ENCODE measurements around the gene EBLN2. TPM values are rescaled to one million over a fixed set of nuclear protein-coding genes. Genes with fewer than 3 reads are reported as not detected.

EBLN2 gene
- total RNA-seq, 2 experiments from 2014 or later, result 5.1 to 6.2 TPM

DNA sequence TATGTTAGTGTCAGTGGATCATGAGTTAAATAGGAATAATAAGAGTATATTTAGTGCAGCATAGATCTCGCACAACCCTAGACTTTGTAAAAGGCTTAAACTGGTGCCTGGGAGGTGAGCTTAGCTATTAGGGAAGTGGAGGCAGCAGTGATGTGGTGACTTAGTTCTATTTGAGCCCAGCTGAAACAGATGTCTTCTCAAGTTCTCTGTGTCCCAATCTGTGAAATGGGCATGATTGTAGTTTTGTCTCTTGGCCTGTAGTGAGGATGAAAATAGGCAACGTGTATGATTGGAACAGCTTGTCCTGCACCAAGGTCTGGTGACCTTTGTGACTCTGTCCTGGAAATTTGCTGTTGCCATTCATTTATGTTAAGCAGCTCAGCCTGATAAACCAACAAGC, 34.7 kb downstream of the EBLN2 start:
- CTCF ChIA-PET, result interaction anchor here (2.0 kb wide), 1 partner anchor 11 kb away, joined by 11 read pairs; no protein-coding TSS in a partner anchor
- H3K4me3 Mint-ChIP-seq, result no peak overlapping the region
- no peak for ATAC-seq
- no peak for DNase-seq
- no peak overlapping the region for H3K27ac Mint-ChIP-seq
- H3K4me1 Mint-ChIP-seq, result peaks cover 8% of the 10 kb centered on the region
- H3K36me3 Mint-ChIP-seq, result no peaks in the 10 kb centered on the region
- peaks cover 12% of the 10 kb centered on the region for H3K27me3 Mint-ChIP-seq
- H3K9me3 Mint-ChIP-seq (ENCODE audit: low read depth), result no peaks in the 10 kb centered on the region

DNA sequence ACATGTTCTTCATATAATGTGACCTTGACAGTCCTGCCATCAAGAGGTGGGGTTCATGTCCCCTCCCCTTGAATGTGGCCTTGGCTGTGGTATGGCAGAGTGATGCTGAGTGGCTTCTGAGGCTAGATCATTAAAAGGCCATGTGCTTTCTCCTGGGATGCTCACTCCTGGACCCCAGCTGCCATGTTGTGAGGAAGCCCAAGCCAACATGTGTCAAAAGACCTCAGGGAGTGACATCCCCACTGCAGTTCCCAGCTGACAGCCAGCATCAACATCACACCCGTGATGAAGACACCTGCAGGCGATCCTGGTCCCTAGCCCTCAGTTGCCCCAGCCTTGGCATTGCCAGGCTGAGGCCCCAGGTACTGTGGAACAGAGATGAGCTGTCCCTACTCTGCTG, 36.6 kb downstream of the EBLN2 start:
- H3K27me3 Mint-ChIP-seq, result peaks cover 10% of the 10 kb centered on the region
- CTCF ChIA-PET, result no interaction called here
- ATAC-seq (no peak), DNase-seq (no peak)
- H3K27ac Mint-ChIP-seq, result no peak overlapping the region
- no peaks in the 10 kb centered on the region for H3K9me3 Mint-ChIP-seq (ENCODE audit: low read depth)
- no peak overlapping the region for H3K4me3 Mint-ChIP-seq
- peaks cover 8% of the 10 kb centered on the region for H3K4me1 Mint-ChIP-seq
- no peaks in the 10 kb centered on the region for H3K36me3 Mint-ChIP-seq

DNA sequence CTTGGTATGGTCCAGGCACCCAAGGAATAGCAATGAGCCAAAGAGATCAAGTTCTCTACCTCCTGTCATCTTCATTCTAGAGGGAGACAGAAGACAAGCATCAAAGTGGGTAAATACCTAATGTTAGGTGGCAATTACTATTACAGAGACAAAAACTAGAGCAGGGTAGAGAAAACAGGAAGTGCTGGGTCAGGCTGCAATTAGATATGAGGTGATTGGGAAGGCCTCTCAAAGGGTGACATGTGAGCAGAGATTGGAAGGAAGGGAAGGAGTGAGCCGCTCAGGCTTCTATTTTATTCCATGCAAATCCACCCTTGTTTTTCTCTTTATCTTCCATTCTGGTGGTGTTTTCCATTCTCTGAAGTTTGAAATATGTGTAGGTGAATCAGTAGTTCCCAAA, 37.4 kb downstream of the EBLN2 start:
- H3K4me3 Mint-ChIP-seq, result no peak overlapping the region
- no peak overlapping the region for H3K27ac Mint-ChIP-seq
- ATAC-seq (no peak), DNase-seq (no peak)
- H3K36me3 Mint-ChIP-seq, result no peaks in the 10 kb centered on the region
- CTCF ChIA-PET, result no interaction called here
- H3K27me3 Mint-ChIP-seq, result peaks cover 10% of the 10 kb centered on the region
- peaks cover 8% of the 10 kb centered on the region for H3K4me1 Mint-ChIP-seq
- no peaks in the 10 kb centered on the region for H3K9me3 Mint-ChIP-seq (ENCODE audit: low read depth)

DNA sequence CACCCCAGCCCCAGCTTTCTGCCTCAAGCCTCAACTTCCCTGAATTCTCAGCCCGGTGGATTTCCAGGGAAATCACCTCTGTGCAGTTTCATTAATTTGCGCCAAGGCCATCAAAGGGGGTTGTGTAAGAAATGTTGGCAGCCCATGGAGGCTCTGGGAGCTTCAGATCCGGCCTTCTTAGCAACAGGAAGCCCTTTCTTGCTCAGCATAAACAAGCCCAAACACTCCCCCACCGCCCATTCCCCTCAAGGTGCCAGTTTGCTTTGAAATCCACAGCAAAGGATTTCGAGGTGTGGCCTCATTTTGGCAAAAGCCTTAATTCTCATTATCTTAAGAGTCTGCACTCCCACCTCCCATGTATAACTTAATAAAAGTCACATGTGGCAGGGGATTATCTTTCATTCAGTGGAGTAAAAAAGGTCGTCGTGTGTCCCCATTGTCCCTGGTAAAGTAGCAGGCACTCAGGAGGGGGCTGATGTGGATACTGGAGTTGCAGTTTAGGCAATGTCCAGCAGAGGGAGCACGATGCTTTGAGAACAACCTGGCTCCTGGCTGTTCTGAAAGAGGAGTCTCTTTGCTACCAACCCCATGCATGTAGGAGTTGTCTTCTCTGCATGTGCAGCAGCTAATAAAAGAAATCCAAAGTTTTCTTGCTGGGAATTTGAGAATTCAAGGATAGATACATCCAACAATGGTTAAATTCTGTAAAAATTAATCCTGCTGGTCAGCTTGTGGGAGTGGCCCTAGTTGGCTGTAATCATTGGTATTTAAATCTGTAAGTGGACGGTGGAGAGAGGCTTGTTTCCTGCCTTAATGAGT, 39.5 kb downstream of the EBLN2 start:
- DNase-seq, result peak; percentile 84
- ATAC-seq, result peak; percentile 77
- no peaks in the 10 kb centered on the region for H3K36me3 Mint-ChIP-seq
- CTCF ChIA-PET, result interaction anchor here (1.0 to 2.3 kb wide), 7 partner anchors 10 to 401 kb away, joined by 3 to 7 read pairs (median 3); no protein-coding TSS in a partner anchor
- peaks cover 5% of the 10 kb centered on the region for H3K27me3 Mint-ChIP-seq
- H3K4me3 Mint-ChIP-seq, result no peak overlapping the region
- no peaks in the 10 kb centered on the region for H3K9me3 Mint-ChIP-seq (ENCODE audit: low read depth)
- H3K27ac Mint-ChIP-seq, result no peak overlapping the region
- no peaks in the 10 kb centered on the region for H3K4me1 Mint-ChIP-seq

DNA sequence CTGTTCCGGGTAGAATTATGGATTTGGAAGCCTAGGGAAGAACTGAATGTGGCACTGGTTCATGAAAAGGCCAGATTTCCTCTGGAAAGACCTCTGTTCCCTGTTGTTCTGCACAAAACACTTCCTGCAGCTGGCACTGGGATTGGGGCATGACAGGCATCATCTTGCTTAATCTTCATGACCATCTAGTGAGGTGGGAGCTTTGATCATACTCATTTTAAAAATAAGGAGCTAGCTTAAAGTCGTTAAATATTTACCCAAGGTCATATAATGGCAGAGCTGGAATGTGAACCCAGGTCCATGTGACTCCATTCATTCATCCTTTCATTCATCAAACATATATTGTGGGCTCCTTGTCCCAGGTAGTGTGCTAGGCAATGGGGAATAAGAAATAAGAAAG, 40.4 kb downstream of the EBLN2 start:
- ATAC-seq (no peak), DNase-seq (no peak)
- no peak overlapping the region for H3K27ac Mint-ChIP-seq
- H3K36me3 Mint-ChIP-seq, result no peaks in the 10 kb centered on the region
- peaks cover 5% of the 10 kb centered on the region for H3K27me3 Mint-ChIP-seq
- H3K4me1 Mint-ChIP-seq, result no peaks in the 10 kb centered on the region
- no peak overlapping the region for H3K4me3 Mint-ChIP-seq
- CTCF ChIA-PET, result interaction anchor here (0.8 to 2.3 kb wide), 7 partner anchors 9 to 401 kb away, joined by 3 to 7 read pairs (median 3); no protein-coding TSS in a partner anchor
- H3K9me3 Mint-ChIP-seq (ENCODE audit: low read depth), result no peaks in the 10 kb centered on the region

DNA sequence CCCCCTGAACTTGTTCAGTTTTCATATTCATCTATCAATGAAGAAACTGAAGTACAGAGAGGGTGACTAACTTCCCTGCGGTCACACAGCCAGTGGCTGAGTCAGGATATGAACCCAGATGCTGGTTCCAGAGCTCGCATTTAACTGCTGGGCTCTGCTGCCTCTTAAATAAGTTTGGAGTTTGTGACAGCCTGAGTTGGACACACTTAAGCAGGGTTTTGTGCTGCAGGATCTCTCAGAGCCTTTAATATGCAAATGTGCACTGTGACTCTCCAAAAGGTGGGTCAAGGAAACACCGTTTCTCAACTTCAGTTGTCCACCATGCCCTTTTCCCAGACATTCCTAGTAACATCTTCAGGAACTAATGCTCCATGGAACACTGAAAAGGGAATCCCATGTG, 45.8 kb downstream of the EBLN2 start:
- CTCF ChIA-PET, result no interaction called here
- no peak for ATAC-seq
- H3K4me3 Mint-ChIP-seq, result no peak overlapping the region

DNA sequence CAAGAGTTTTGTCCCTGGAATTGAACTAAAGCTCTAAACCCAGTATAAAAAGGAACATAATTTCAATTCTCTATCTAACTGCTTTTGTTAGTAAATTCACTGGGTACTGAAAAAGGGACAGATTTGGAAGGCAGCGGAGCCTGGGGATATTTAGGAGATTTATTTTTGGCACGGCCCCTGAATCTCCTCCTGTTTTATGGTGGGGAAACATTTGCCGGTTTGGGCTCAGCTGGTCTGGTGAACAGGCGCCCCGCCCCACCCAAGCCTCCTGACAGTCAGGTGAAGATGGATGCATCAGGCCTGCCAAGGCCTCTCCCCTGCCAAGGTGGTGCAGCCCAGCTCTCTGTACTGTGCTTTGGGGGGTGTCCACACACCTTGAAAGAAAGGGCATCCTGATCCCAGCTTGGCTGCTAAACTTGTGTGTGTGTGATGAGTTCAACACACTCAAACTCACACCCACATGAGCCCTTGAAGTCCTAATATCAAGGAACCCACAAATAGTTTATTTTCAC, 46.3 kb downstream of the EBLN2 start:
- no peak overlapping the region for H3K27ac Mint-ChIP-seq
- CTCF ChIA-PET, result no interaction called here

More for the DNA sequence above, 45.8 kb downstream of the EBLN2 start:
- H3K27ac Mint-ChIP-seq, result no peak overlapping the region
- no peaks in the 10 kb centered on the region for H3K36me3 Mint-ChIP-seq
- no peak for DNase-seq
- peaks cover 3% of the 10 kb centered on the region for H3K27me3 Mint-ChIP-seq
- H3K4me1 Mint-ChIP-seq, result no peaks in the 10 kb centered on the region
- no peaks in the 10 kb centered on the region for H3K9me3 Mint-ChIP-seq (ENCODE audit: low read depth)

DNA sequence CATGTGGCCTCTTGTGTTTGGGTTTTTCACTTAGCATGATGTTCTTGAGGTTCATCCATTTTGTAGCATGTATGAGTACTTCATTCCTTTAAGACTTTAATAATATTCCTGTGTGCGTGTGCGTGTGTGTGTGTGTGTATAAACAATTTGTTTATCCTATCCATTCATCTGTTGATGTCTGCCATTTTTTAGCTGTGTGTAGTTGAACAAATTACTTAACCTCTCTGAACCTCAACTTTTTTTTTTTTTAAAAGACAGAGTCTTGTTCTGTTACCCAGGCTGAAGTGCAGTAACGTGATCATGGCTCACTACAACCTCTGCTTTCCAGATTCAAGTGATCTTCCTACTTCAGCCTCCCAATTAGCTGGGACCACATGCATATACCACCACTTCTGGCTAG, 47.3 kb downstream of the EBLN2 start:
- CTCF ChIA-PET, result no interaction called here
- Mint-ChIP-seq H3K4me3 (no peak overlapping the region), H3K9me3 (ENCODE audit: low read depth) (no peaks in the 10 kb centered on the region), H3K27me3 (peaks cover 7% of the 10 kb centered on the region), H3K36me3 (no peaks in the 10 kb centered on the region), H3K27ac (no peak overlapping the region), H3K4me1 (no peaks in the 10 kb centered on the region)
- DNase-seq (no peak), ATAC-seq (no peak)

More for the DNA sequence above, 46.3 kb downstream of the EBLN2 start:
- no peak for DNase-seq
- Mint-ChIP-seq H3K27me3 (peaks cover 3% of the 10 kb centered on the region), H3K9me3 (ENCODE audit: low read depth) (no peaks in the 10 kb centered on the region), H3K4me1 (no peaks in the 10 kb centered on the region), H3K4me3 (no peak overlapping the region), H3K36me3 (no peaks in the 10 kb centered on the region)
- no peak for ATAC-seq

DNA sequence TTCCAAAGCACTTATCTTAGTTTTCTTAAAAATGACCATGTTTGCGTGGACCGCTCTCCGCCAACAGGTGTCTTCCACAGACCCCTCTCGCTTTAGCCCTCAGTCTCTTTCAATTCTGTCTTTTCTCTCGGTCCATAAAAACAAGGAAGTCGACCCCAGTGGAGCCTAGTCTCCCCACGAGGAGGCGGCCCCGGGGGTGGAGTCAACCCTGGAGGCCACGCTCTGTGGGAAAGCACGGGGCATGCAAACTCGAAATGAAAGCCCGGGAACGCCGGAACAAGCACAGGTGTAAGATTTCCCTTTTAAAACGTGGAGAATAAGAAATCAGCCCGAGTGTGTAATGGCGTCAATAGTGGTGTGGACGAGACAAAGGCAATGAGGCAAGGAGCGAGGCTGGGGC, 49.1 kb downstream of the EBLN2 start:
- CTCF ChIA-PET, result interaction anchor here (1.0 kb wide), 1 partner anchor 9 kb away, joined by 3 read pairs; no protein-coding TSS in a partner anchor

More for the DNA sequence above, 49.1 kb downstream of the EBLN2 start:
- H3K4me3 Mint-ChIP-seq, result no peak overlapping the region
- H3K27me3 Mint-ChIP-seq, result peaks cover 7% of the 10 kb centered on the region
- no peaks in the 10 kb centered on the region for H3K4me1 Mint-ChIP-seq
- no peaks in the 10 kb centered on the region for H3K9me3 Mint-ChIP-seq (ENCODE audit: low read depth)
- H3K27ac Mint-ChIP-seq, result no peak overlapping the region
- DNase-seq, result no peak
- ATAC-seq, result no peak
- H3K36me3 Mint-ChIP-seq, result no peaks in the 10 kb centered on the region

Other genes with a start within 250 kb of the EBLN2 start
- 10 to 100 TPM; 27.4 to 30.7 TPM for gene SHQ1, start 213.2 kb upstream of the EBLN2 start, total RNA-seq
- gene GXYLT2, start 173.6 kb upstream of the EBLN2 start, total RNA-seq, result not detected
- gene PPP4R2, start 64.8 kb upstream of the EBLN2 start, total RNA-seq, result 100 to 1,000 TPM in 1 of 2 experiments, 10 to 100 TPM in 1; 76.0 to 118 TPM